ENCODE data around the gene ARRB1.

ARRB1 gene

DNA sequence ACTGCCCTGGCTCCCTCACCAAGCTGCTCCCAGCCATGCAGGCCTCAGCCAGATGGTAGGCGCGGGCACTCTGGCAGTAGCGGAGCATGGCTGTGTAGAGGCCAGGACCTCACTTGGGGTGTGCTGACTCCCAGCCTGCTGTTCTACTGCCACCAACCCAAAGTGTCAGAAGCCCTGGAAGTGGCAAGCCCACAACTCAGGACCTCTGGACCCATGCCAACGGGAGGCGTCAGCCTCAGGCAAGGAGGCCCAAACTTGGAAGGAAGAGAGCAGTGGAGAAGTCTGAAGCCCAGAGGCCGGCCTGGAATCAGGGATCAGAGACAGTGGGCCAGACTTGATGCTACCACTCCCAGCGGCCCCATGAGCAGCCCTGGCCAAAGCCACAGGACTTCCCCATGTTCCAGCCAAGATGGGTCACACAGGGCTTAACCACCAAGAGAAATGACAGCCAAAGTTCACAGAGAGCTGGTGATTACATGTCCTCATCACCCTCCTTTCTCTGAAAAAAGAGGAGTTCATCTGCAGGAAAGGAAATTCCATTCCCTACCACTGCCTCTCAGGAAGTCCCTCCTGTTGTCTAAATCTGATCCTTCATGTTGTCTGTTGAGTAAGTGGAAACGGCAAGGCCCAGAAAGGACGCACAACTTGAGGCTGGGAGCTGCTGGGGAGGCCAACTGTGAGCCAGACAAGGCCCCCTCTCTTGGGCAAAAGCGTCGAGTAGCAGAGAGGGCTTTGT lies 4.4 kb downstream of the ARRB1 start:
- no peaks in the 10 kb centered on the region for H3K9me2 ChIP-seq (ENCODE audit: low read depth, low read length)
- H3K36me3 ChIP-seq (ENCODE audit: insufficient read depth, low read length), result no peaks in the 10 kb centered on the region
- H3K9me3 ChIP-seq (ENCODE audit: low read length), result no peaks in the 10 kb centered on the region
- no peaks in the 10 kb centered on the region for H3K79me2 ChIP-seq (ENCODE audit: insufficient read depth, low read length)
- H2AFZ ChIP-seq (ENCODE audit: low read length), result no peak overlapping the region
- H4K20me1 ChIP-seq (ENCODE audit: insufficient read depth, low read length), result no peaks in the 10 kb centered on the region
- no peak overlapping the region for H3K4me2 ChIP-seq (ENCODE audit: low read length)
- H3F3A ChIP-seq (ENCODE audit: insufficient read depth, low read length), result no peaks in the 10 kb centered on the region
- no peak overlapping the region for H3K27ac ChIP-seq (ENCODE audit: low read depth, low read length, poor library complexity, severe bottlenecking)
- H3K9ac ChIP-seq (ENCODE audit: low read length), result no peak overlapping the region
- no peak overlapping the region for H3K4me3 ChIP-seq (ENCODE audit: low read depth, low read length, poor library complexity, severe bottlenecking)
- TF ChIP-seq, protein P1, sequence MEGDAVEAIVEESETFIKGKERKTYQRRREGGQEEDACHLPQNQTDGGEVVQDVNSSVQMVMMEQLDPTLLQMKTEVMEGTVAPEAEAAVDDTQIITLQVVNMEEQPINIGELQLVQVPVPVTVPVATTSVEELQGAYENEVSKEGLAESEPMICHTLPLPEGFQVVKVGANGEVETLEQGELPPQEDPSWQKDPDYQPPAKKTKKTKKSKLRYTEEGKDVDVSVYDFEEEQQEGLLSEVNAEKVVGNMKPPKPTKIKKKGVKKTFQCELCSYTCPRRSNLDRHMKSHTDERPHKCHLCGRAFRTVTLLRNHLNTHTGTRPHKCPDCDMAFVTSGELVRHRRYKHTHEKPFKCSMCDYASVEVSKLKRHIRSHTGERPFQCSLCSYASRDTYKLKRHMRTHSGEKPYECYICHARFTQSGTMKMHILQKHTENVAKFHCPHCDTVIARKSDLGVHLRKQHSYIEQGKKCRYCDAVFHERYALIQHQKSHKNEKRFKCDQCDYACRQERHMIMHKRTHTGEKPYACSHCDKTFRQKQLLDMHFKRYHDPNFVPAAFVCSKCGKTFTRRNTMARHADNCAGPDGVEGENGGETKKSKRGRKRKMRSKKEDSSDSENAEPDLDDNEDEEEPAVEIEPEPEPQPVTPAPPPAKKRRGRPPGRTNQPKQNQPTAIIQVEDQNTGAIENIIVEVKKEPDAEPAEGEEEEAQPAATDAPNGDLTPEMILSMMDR (IDR thresholded peaks at IDR 0.05; ENCODE audit: low read length), result no peak
- no peak for TF ChIP-seq EZH2 (IDR thresholded peaks at IDR 0.05; ENCODE audit: borderline replicate concordance, low read length)
- no peaks in the 10 kb centered on the region for H3K27me3 ChIP-seq (ENCODE audit: insufficient read depth, low read length)
- no peaks in the 10 kb centered on the region for H3K4me1 ChIP-seq (ENCODE audit: insufficient read depth, low read length, severe bottlenecking)

DNA sequence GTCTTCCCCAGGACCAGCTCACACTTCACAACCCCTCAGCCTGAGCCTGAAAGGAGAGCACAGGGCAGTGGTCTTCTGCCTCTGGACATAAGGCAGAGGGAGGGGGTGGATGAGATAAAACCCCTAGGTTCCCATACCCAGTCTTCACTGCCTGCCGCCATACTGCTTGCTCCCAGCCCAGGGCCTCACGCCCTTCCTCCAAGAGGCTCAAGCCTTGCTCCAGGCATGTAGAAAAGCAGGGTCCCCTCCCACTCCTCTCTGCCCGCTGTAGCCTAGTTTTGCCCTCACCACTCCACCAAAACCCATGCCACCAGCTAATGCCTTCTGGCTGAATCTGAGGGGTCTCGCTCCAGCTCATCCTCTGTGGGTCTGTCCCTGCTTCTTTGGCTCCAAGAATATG lies 5.2 kb downstream of the ARRB1 start:
- Histone ChIP-seq H3F3A (ENCODE audit: insufficient read depth, low read length) (no peaks in the 10 kb centered on the region), H3K79me2 (ENCODE audit: insufficient read depth, low read length) (no peaks in the 10 kb centered on the region), H4K20me1 (ENCODE audit: insufficient read depth, low read length) (no peaks in the 10 kb centered on the region), H3K9me3 (ENCODE audit: low read length) (no peaks in the 10 kb centered on the region), H3K27ac (ENCODE audit: low read depth, low read length, poor library complexity, severe bottlenecking) (no peak overlapping the region), H3K4me3 (ENCODE audit: low read depth, low read length, poor library complexity, severe bottlenecking) (no peak overlapping the region), H3K9me2 (ENCODE audit: low read depth, low read length) (no peaks in the 10 kb centered on the region), H3K27me3 (ENCODE audit: insufficient read depth, low read length) (no peaks in the 10 kb centered on the region), H2AFZ (ENCODE audit: low read length) (no peak overlapping the region), H3K4me2 (ENCODE audit: low read length) (no peak overlapping the region), H3K9ac (ENCODE audit: low read length) (no peak overlapping the region), H3K36me3 (ENCODE audit: insufficient read depth, low read length) (no peaks in the 10 kb centered on the region), H3K4me1 (ENCODE audit: insufficient read depth, low read length, severe bottlenecking) (no peaks in the 10 kb centered on the region)
- TF ChIP-seq, protein P1 (IDR thresholded peaks at IDR 0.05; ENCODE audit: low read length), result no peak
- TF ChIP-seq EZH2 (IDR thresholded peaks at IDR 0.05; ENCODE audit: borderline replicate concordance, low read length), result no peak

DNA sequence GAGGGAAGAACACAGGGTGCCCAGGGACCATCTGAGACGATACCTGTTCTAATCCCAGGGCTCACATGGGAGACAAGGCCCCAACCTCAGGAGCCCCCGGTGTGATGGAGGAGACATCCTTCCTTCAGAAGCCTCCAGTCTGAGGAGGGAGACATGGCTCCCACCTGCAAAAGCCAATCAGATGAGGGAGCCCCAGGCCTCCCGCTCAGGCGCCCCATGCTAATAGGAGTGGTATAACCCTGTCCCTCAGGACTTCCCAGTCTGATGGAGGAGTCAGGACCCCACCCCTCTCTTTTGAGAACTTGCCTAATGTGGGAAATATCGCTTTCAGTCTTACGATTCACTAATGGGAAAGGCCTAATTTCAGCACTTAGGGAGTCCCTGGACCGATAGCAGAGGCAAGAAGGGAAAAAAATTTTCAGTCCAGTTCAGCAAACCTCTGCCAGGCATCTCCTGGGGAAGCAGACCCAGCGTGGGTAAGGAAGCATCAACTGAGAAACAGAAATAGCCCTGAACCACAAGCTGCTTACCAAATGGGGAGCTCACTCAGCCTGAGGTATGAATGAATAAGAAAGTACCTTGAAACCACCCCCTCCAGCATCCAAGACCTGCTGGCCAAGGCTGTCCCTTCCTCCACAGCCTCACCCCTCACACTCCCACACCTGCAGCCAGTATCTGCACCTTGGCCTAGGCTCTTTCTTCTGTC lies 5.9 kb downstream of the ARRB1 start:
- Histone ChIP-seq H3K27ac (ENCODE audit: low read depth, low read length, poor library complexity, severe bottlenecking) (no peak overlapping the region), H2AFZ (ENCODE audit: low read length) (no peak overlapping the region), H3K4me1 (ENCODE audit: insufficient read depth, low read length, severe bottlenecking) (no peaks in the 10 kb centered on the region), H4K20me1 (ENCODE audit: insufficient read depth, low read length) (no peaks in the 10 kb centered on the region), H3K79me2 (ENCODE audit: insufficient read depth, low read length) (no peaks in the 10 kb centered on the region), H3K9me2 (ENCODE audit: low read depth, low read length) (no peaks in the 10 kb centered on the region), H3K4me3 (ENCODE audit: low read depth, low read length, poor library complexity, severe bottlenecking) (no peak overlapping the region), H3F3A (ENCODE audit: insufficient read depth, low read length) (no peaks in the 10 kb centered on the region), H3K36me3 (ENCODE audit: insufficient read depth, low read length) (no peaks in the 10 kb centered on the region), H3K4me2 (ENCODE audit: low read length) (no peak overlapping the region), H3K27me3 (ENCODE audit: insufficient read depth, low read length) (no peaks in the 10 kb centered on the region), H3K9ac (ENCODE audit: low read length) (no peak overlapping the region), H3K9me3 (ENCODE audit: low read length) (no peaks in the 10 kb centered on the region)
- TF ChIP-seq, protein P1 (IDR thresholded peaks at IDR 0.05; ENCODE audit: low read length), result no peak
- TF ChIP-seq EZH2 (IDR thresholded peaks at IDR 0.05; ENCODE audit: borderline replicate concordance, low read length), result no peak

Data from OCI-LY1 (cell line).